Neural progenitor cell (in vitro differentiated cells): ENCODE data around the gene MESP2. TPM values are rescaled to one million over a fixed set of nuclear protein-coding genes. Genes with fewer than 3 reads are reported as not detected.
A peak's percentile ranks its signal among the peaks of the same experiment; 100 is the strongest.

ENCODE experiments used
- DNase-seq: peaks from one replicate; pipeline ENCODE4 v3.0.0-alpha.2; 2016; ENCODE audit warnings: low spot score
- H2AFZ ChIP-seq: fragments of 200-600 bp; sonication (generic); replicated peaks from 2 replicates; pipeline ENCODE4 v1.6.1; 2016; ENCODE audit warnings: antibody characterized with exemption
- H3F3A ChIP-seq: fragments of 200-600 bp; sonication (generic); 2 replicates; pipeline ENCODE4 v1.6.1; 2016; ENCODE audit warnings: antibody characterized with exemption, low read depth
- H3K27ac ChIP-seq: fragments of 200-600 bp; sonication (generic); 2 replicates; pipeline ENCODE4 v1.5.1; 2016; ENCODE audit warnings: mild to moderate bottlenecking
- H3K27me3 ChIP-seq: fragments of 200-600 bp; sonication (generic); 2 replicates; pipeline ENCODE4 v1.6.1; 2016; ENCODE audit warnings: mild to moderate bottlenecking, moderate library complexity
- H3K36me3 ChIP-seq: fragments of 200-600 bp; sonication (generic); 2 replicates; pipeline ENCODE4 v1.5.1; 2016
- H3K4me1 ChIP-seq: fragments of 200-600 bp; sonication (generic); 2 replicates; pipeline ENCODE4 v1.6.1; 2016; ENCODE audit warnings: mixed run types
- H3K4me2 ChIP-seq: fragments of 200-600 bp; sonication (generic); 2 replicates; pipeline ENCODE4 v1.6.1; 2016
- H3K4me3 ChIP-seq: fragments of 200-600 bp; sonication (generic); 2 replicates; pipeline ENCODE4 v1.5.1; 2016
- H3K79me2 ChIP-seq: fragments of 200-600 bp; sonication (generic); 2 replicates; pipeline ENCODE4 v1.6.1; 2016; ENCODE audit warnings: low read depth
- H3K9ac ChIP-seq: fragments of 200-600 bp; sonication (generic); 2 replicates; pipeline ENCODE4 v1.6.1; 2016
- H3K9me3 ChIP-seq: fragments of 200-600 bp; sonication (generic); 2 replicates; pipeline ENCODE4 v1.5.1; 2016; ENCODE audit warnings: low read depth
- H4K20me1 ChIP-seq: fragments of 200-600 bp; sonication (generic); 2 replicates; pipeline ENCODE4 v1.6.1; 2016; ENCODE audit warnings: low read depth
- H3K27ac Mint-ChIP-seq: 3 replicates; pipeline ENCODE4 v1.8.0; 2021; ENCODE audit warnings: mixed read lengths
- H3K27me3 Mint-ChIP-seq: 2 replicates; pipeline ENCODE4 v1.8.0; 2022; ENCODE audit warnings: low read depth, mild to moderate bottlenecking, inconsistent platforms, moderate library complexity, mixed read lengths; ENCODE audit not compliant: insufficient read depth
- H3K36me3 Mint-ChIP-seq: 3 replicates; pipeline ENCODE4 v1.8.0; 2021; ENCODE audit warnings: mixed read lengths
- H3K4me1 Mint-ChIP-seq: 3 replicates; pipeline ENCODE4 v1.8.0; 2021; ENCODE audit warnings: mixed read lengths
- H3K4me3 Mint-ChIP-seq: 3 replicates; pipeline ENCODE4 v1.8.0; 2021; ENCODE audit warnings: mild to moderate bottlenecking, moderate library complexity, mixed read lengths
- H3K9me3 Mint-ChIP-seq: 3 replicates; pipeline ENCODE4 v1.8.0; 2020; ENCODE audit warnings: mixed read lengths
- CTCF ChIP-seq: fragments of 200-600 bp; sonication (generic); IDR thresholded peaks from 2 replicates; pipeline ENCODE4 v1.5.1; 2017; ENCODE audit warnings: antibody characterized with exemption, mild to moderate bottlenecking
- EZH2 ChIP-seq: fragments of 200-600 bp; sonication (generic); IDR thresholded peaks from 2 replicates; pipeline ENCODE4 v1.6.1; 2017; ENCODE audit warnings: antibody characterized with exemption, mild to moderate bottlenecking, moderate library complexity
- EZH2phosphoT487 ChIP-seq: fragments of 200-600 bp; sonication (generic); IDR thresholded peaks from 2 replicates; pipeline ENCODE4 v1.6.1; 2017; ENCODE audit warnings: antibody characterized with exemption
- total RNA-seq: library from RNA; depleted of rRNA; stranded (reverse); fragments of >200 nt; gene quantifications from 2 replicates; pipeline ENCODE4 v1.2.3, GENCODE V29; 2015; ENCODE audit warnings: low replicate concordance

Gene MESP2
- total RNA-seq, 1 donor from 2014 or later, result not detected

GRCh38 chr15:89827829-89828228 lies 51.7 kb downstream of the MESP2 start:
- Mint-ChIP-seq H3K4me3 (no peak overlapping the region), H3K9me3 (no peaks in the 10 kb centered on the region), H3K4me1 (peaks cover 33% of the 10 kb centered on the region), H3K36me3 (no peaks in the 10 kb centered on the region), H3K27ac (peak overlapping the region; percentile 86), H3K27me3 (peaks cover 23% of the 10 kb centered on the region)
- Histone ChIP-seq H3K9me3 (no peaks in the 10 kb centered on the region), H3K9ac (no peak overlapping the region), H3K4me1 (peaks cover 8% of the 10 kb centered on the region), H3K4me2 (no peak overlapping the region), H3F3A (no peaks in the 10 kb centered on the region), H3K36me3 (no peaks in the 10 kb centered on the region), H3K27me3 (no peaks in the 10 kb centered on the region), H2AFZ (no peak overlapping the region), H3K4me3 (no peak overlapping the region), H3K27ac (no peak overlapping the region), H3K79me2 (no peaks in the 10 kb centered on the region), H4K20me1 (no peaks in the 10 kb centered on the region)
- TF ChIP-seq EZH2phosphoT487 (no peak), EZH2 (no peak), CTCF (no peak)
- no peak for DNase-seq

Other genes starting within 250 kb of the MESP2 start
- gene TICRR, start 200.9 kb upstream of the MESP2 start, total RNA-seq, result 19.6 and 25.7 TPM in 2 replicates
- gene KIF7, start 120.9 kb upstream of the MESP2 start, total RNA-seq, result 4.3 and 15.7 TPM in 2 replicates
- gene PLIN1, start 97.0 kb upstream of the MESP2 start, total RNA-seq, result 0.07 and 0.15 TPM in 2 replicates
- 4.5 and 5.2 TPM in 2 replicates for gene PEX11A, start 85.6 kb upstream of the MESP2 start, total RNA-seq
- 0.51 and 0.62 TPM in 2 replicates for gene WDR93, start 85.5 kb upstream of the MESP2 start, total RNA-seq
- gene MESP1, start 25.1 kb upstream of the MESP2 start, total RNA-seq, result 0.31 TPM in 1 of 2 replicates, not detected in the other
- 2.7 and 4.7 TPM in 2 replicates for gene ANPEP, start 38.5 kb downstream of the MESP2 start, total RNA-seq
- 75.3 and 77.1 TPM in 2 replicates for gene AP3S2, start 117.7 kb downstream of the MESP2 start, total RNA-seq
- 5.9 and 10.4 TPM in 2 replicates for gene ARPIN, start 136.6 kb downstream of the MESP2 start, total RNA-seq
- gene ZNF710, start 225.0 kb downstream of the MESP2 start, total RNA-seq, result 14.9 and 29.6 TPM in 2 replicates